Measurements from ENCODE around the gene MYBBP1A. TPM values are rescaled to one million over a fixed set of nuclear protein-coding genes. Genes with fewer than 3 reads are reported as not detected.
"Not testable (repeated sequence)": the region's sequence is repeated elsewhere in the genome, so short reads cannot be mapped to it uniquely, and the experiment has no call there.

MYBBP1A gene
- total RNA-seq = 10 to 100 TPM; 36.7 to 37.7 TPM

GRCh38 chr17:4554997-4555799 lies at the start of gene MYBBP1A:
MYBBP1A (minus strand) TSS chr17:4555384; CDS start chr17:4555324, 60 bp downstream.
- Mint-ChIP-seq H3K36me3 (ENCODE audit: low read depth) (peaks cover 15% of the 10 kb centered on the region), H3K4me3 (peak within 1 kb of the TSS; percentile 84), H3K9me3 (no peaks in the 10 kb centered on the region), H3K4me1 (peaks cover 30% of the 10 kb centered on the region), H3K27me3 (no peaks in the 10 kb centered on the region), H3K27ac (peak within 1 kb of the TSS; percentile 87)
- peak; percentile 97 for DNase-seq
- ChIA-PET POLR2A (interaction anchor here (0.6 to 3.6 kb wide), 13 partner anchors 8 to 412 kb away, joined by 3 to 22 read pairs (median 3); partner anchors contain the start of genes CYB5D2 and ZZEF1), CTCF (interaction anchor here (0.9 to 4.9 kb wide), 4 partner anchors 8 to 134 kb away, joined by 3 to 42 read pairs (median 6); no protein-coding TSS in a partner anchor)

GRCh38 chr17:4604736-4605135 lies 49.6 kb upstream of the MYBBP1A start:
- H3K4me1 Mint-ChIP-seq; H3K9me3 Mint-ChIP-seq; H3K4me3 Mint-ChIP-seq; POLR2A ChIA-PET; H3K27ac Mint-ChIP-seq; H3K36me3 Mint-ChIP-seq (ENCODE audit: low read depth); DNase-seq: not testable (repeated sequence)
- peaks cover 27% of the 10 kb centered on the region for H3K27me3 Mint-ChIP-seq
- CTCF ChIA-PET = interaction anchor here (1.0 kb wide), 1 partner anchor 37 kb away, joined by 5 read pairs; no protein-coding TSS in a partner anchor

DNA sequence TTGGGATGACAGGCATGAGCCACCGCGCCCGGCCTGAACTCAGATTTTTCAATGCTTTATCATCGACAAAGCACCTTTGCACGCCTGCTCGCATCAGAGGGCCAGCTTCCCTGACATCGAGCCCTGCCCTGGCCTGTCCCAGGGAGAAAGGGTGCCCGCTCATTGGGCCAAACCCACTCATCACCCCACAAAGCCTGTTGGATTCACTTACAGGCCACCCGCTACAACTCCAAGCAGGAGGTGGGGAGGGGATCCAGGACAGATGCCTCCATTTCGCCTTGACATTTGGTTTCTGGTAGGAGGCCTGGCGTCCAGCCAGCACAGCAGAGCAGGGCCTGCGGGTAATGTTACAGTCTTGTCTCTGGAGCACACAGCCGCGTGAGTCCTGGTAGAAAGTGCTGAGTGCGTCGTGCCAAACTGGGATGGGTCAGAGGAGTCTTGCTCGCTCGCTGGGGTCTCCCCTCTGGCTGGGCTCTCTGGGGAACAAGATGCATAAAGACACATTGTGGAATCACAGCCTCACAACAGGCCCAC lies 49.0 kb upstream of the MYBBP1A start:
- no peak overlapping the region for H3K4me3 Mint-ChIP-seq
- H3K36me3 Mint-ChIP-seq (ENCODE audit: low read depth) = no peaks in the 10 kb centered on the region
- no peaks in the 10 kb centered on the region for H3K9me3 Mint-ChIP-seq
- no peak for DNase-seq
- POLR2A ChIA-PET = no interaction called here
- H3K27me3 Mint-ChIP-seq = peaks cover 22% of the 10 kb centered on the region
- no peak overlapping the region for H3K27ac Mint-ChIP-seq
- CTCF ChIA-PET = no interaction called here
- peaks cover 5% of the 10 kb centered on the region for H3K4me1 Mint-ChIP-seq

- Mint-ChIP-seq H3K4me3 (no peak overlapping the region), H3K4me1 (no peaks in the 10 kb centered on the region), H3K27ac (no peak overlapping the region), H3K9me3 (no peaks in the 10 kb centered on the region), H3K27me3 (peaks cover 6% of the 10 kb centered on the region), H3K36me3 (ENCODE audit: low read depth) (no peaks in the 10 kb centered on the region)
- POLR2A ChIA-PET = no interaction called here
- no peak for DNase-seq
- CTCF ChIA-PET = no interaction called here
These were observed 46.9 kb upstream of the MYBBP1A start for GRCh38 chr17:4602041-4602440.

DNA sequence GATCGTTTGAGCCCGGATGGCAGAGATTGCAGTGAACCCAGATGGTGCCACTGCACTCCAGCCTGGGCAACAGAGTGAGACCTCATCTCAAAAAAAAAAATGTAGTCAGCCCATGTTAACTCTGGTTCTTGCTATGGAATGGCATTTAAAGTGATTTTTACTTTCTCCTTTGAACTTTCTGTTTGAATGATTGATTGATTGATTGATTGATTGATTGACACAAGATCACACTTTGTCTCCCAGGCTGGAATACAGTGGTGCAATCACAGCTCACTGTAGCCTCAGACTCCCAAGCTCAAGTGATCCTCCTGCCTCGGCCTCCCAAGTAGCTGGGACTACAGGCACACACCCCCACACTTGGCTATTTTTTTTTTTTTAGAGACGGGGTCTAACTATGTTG lies 46.1 kb upstream of the MYBBP1A start:
- ChIA-PET CTCF (no interaction called here), POLR2A (no interaction called here)
- no peak overlapping the region for H3K27ac Mint-ChIP-seq
- no peak for DNase-seq
- H3K27me3 Mint-ChIP-seq = peaks cover 6% of the 10 kb centered on the region
- no peaks in the 10 kb centered on the region for H3K36me3 Mint-ChIP-seq (ENCODE audit: low read depth)
- no peak overlapping the region for H3K4me3 Mint-ChIP-seq
- H3K9me3 Mint-ChIP-seq = no peaks in the 10 kb centered on the region
- H3K4me1 Mint-ChIP-seq = no peaks in the 10 kb centered on the region

DNA sequence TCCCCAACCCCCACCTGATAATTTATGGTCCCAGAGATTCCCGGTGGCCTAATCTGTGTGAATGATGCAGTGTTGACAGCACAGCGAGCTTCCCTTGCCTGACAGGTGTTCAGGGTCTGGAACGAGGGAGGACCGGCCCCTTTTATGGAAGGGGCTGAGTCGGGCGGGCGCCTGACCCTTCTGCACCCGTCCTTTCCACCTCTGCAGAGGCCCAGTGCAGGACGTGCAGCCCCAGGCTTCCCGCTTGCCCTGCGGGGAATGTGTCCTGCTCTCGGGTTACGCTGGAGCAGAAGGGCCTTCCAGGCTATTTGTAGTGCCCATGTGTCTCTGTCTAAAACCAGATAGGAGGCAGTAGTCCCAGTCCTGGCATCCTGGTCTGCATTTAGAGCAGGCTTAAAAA lies 45.4 kb upstream of the MYBBP1A start:
- no peak overlapping the region for H3K4me3 Mint-ChIP-seq
- CTCF ChIA-PET = no interaction called here

DNA sequence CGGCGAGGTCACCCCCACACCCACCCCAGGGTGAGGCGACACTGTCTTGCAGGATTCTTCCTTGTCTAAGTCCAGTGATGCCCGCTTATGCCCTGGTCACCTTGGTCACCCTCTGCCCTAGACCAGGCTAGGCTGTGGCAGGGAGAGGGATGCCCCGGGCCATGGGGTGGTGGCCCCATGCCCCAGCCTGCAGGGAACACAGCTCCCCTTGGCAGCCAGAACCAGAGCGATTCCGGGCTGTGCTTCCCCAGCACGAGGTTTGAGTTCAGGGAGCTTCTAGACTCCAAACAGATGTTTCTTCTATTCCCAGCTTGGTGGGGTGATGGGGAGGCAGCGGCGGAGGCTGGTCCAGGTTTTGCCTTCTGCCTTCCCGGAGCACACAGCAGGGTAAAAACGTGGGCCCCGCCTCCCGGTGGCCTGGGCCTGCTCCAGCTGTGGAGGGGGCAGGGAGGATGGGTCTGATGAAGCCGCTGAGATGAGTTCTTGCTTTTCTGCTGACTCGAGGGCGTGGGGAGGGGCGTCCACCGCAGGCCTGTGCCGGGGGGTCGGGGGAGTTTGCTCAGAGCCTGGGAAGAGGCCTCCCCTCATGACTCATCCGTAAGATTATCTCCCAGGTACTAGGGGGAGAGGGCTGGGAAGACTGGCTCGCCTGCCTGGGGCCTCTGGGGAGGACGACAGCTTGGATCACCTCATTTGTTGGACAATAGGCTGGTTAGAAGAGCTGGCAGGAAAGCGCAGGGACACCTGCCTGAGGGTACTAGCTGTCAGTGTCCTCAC lies 44.5 kb upstream of the MYBBP1A start:
- Mint-ChIP-seq H3K27me3 (peaks cover 6% of the 10 kb centered on the region), H3K9me3 (no peaks in the 10 kb centered on the region), H3K4me3 (no peak overlapping the region), H3K4me1 (peaks cover 4% of the 10 kb centered on the region), H3K36me3 (ENCODE audit: low read depth) (no peaks in the 10 kb centered on the region), H3K27ac (no peak overlapping the region)
- ChIA-PET POLR2A (no interaction called here), CTCF (interaction anchor here (0.6 kb wide), 1 partner anchor 687 kb away, joined by 3 read pairs; no protein-coding TSS in a partner anchor)
- no peak for DNase-seq

More for the DNA sequence above, 45.4 kb upstream of the MYBBP1A start:
- no peak overlapping the region for H3K27ac Mint-ChIP-seq
- no peaks in the 10 kb centered on the region for H3K4me1 Mint-ChIP-seq
- H3K27me3 Mint-ChIP-seq = peaks cover 6% of the 10 kb centered on the region
- H3K36me3 Mint-ChIP-seq (ENCODE audit: low read depth) = no peaks in the 10 kb centered on the region
- no peak for DNase-seq
- POLR2A ChIA-PET = no interaction called here
- H3K9me3 Mint-ChIP-seq = no peaks in the 10 kb centered on the region

- H3K4me1 Mint-ChIP-seq = peaks cover 4% of the 10 kb centered on the region
- no peaks in the 10 kb centered on the region for H3K9me3 Mint-ChIP-seq
- no peak overlapping the region for H3K4me3 Mint-ChIP-seq
- H3K27ac Mint-ChIP-seq = no peak overlapping the region
- peaks cover 6% of the 10 kb centered on the region for H3K27me3 Mint-ChIP-seq
- ChIA-PET POLR2A (no interaction called here), CTCF (interaction anchor here (0.6 kb wide), 1 partner anchor 686 kb away, joined by 3 read pairs; no protein-coding TSS in a partner anchor)
- DNase-seq = no peak
- no peaks in the 10 kb centered on the region for H3K36me3 Mint-ChIP-seq (ENCODE audit: low read depth)
These were observed 43.8 kb upstream of the MYBBP1A start for GRCh38 chr17:4598776-4599504.

- CTCF ChIA-PET = no interaction called here
- Mint-ChIP-seq H3K27me3 (peaks cover 6% of the 10 kb centered on the region), H3K36me3 (ENCODE audit: low read depth) (no peaks in the 10 kb centered on the region), H3K9me3 (no peaks in the 10 kb centered on the region), H3K4me1 (peaks cover 4% of the 10 kb centered on the region), H3K27ac (no peak overlapping the region), H3K4me3 (no peak overlapping the region)
- no peak for DNase-seq
- POLR2A ChIA-PET = no interaction called here
These were observed 42.8 kb upstream of the MYBBP1A start for GRCh38 chr17:4597975-4598374.

DNA sequence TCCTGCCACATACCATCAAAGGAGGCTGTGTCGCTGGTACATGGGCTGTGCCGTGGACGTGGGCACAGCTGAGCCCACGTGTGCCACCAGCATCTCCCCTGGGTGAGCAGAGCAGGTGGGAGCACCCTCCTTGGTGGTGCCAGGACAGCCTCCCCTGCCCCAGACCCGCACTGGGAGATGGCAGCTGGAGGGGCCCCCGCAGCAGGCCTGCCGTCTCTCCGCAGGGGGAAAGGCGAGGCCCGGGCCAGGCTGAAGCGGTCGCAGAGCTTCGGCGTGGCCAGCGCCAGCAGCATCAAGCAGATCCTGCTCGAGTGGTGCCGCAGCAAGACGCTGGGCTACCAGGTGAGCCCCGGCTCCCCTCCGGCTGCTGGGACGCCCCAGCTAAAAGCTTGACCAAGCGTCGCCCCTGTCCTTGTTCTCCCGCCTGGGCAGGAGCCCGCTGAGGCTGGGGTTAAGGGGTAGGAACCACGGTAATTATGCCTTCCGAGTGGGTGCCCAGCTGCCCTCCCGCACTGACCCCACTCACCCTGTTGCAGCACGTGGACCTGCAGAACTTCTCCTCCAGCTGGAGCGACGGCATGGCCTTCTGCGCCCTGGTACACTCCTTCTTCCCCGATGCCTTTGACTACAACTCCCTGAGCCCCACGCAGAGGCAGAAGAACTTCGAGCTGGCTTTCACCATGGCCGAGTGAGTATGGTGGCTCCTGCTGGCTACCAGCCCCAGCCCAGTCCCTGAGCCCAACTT lies 41.6 kb upstream of the MYBBP1A start:
- Mint-ChIP-seq H3K9me3 (no peaks in the 10 kb centered on the region), H3K4me3 (no peak overlapping the region), H3K27ac (no peak overlapping the region), H3K4me1 (peaks cover 4% of the 10 kb centered on the region), H3K36me3 (ENCODE audit: low read depth) (no peaks in the 10 kb centered on the region), H3K27me3 (peaks cover 2% of the 10 kb centered on the region)
- no peak for DNase-seq
- ChIA-PET POLR2A (interaction anchor here (1.5 kb wide), 1 partner anchor 10 kb away, joined by 3 read pairs; no protein-coding TSS in a partner anchor), CTCF (interaction anchor here (1.7 kb wide), 1 partner anchor 30 kb away, joined by 4 read pairs; no protein-coding TSS in a partner anchor)

- H3K27me3 Mint-ChIP-seq; H3K4me1 Mint-ChIP-seq; H3K9me3 Mint-ChIP-seq; H3K27ac Mint-ChIP-seq; H3K4me3 Mint-ChIP-seq; H3K36me3 Mint-ChIP-seq (ENCODE audit: low read depth); DNase-seq: not testable (repeated sequence)
- CTCF ChIA-PET = interaction anchor here (0.7 to 1.7 kb wide), 3 partner anchors 29 to 31 kb away, joined by 3 to 4 read pairs (median 4); no protein-coding TSS in a partner anchor
- POLR2A ChIA-PET = interaction anchor here (0.8 to 1.5 kb wide), 2 partner anchors 9 to 115 kb away, joined by 3 read pairs; no protein-coding TSS in a partner anchor
These were observed 40.6 kb upstream of the MYBBP1A start for GRCh38 chr17:4595685-4596342.
